ENCODE measurements around the gene LINGO3.

GRCh38 chr19:2352121-2352520 lies 44.2 kb upstream of the LINGO3 start:
- no peak for TF ChIP-seq CTCF (tag by site-specific recombination; IDR thresholded peaks at IDR 0.05)
- no peak for TF ChIP-seq ZNF580 (tag by site-specific recombination; IDR thresholded peaks at IDR 0.05)
- no peak for TF ChIP-seq ZNF521 (tag by site-specific recombination; IDR thresholded peaks at IDR 0.05)
- TF ChIP-seq ZNF221 (tag by site-specific recombination; IDR thresholded peaks at IDR 0.05; ENCODE audit: borderline replicate concordance), result no peak
